GM19397 (cell line): ENCODE measurements around the gene IL9.

Source experiments
- ATAC-seq: cut with Tn5 transposase; IDR thresholded peaks from one replicate; pipeline ENCODE4 v1.9.1; 2021; ENCODE audit warnings: mild to moderate bottlenecking, moderate library complexity; ENCODE audit not compliant: unreplicated experiment

Gene IL9

DNA sequence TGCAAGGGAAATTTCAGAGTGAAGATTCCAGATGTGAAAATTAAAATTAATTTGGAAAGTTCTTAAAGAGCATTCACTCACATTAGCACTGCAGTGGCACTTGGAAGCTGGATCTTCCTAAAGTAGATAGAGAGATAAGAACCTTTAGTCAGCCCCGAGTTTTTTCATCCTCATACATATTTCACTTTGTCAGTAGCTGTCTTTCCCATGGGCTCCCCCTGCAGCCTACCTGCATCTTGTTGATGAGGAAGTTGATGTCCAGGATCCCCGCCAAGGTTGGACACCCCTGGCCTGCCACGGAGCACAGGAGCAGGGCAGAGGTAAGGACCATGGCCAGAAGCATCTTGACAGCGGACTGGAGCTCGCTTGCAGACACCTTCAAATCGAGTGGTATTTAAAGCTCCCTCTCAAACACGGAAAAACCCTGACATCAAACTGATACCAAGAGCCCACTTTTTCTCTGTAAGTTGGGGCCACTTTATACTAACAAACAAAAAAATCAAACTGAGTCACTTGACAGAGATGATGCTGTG, at the start of gene IL9:
Gene IL9 (minus strand): TSS at position 368 of the 533 bp plus-strand sequence. CDS start 25 bp downstream, at position 343.
- ATAC-seq = no peak

DNA sequence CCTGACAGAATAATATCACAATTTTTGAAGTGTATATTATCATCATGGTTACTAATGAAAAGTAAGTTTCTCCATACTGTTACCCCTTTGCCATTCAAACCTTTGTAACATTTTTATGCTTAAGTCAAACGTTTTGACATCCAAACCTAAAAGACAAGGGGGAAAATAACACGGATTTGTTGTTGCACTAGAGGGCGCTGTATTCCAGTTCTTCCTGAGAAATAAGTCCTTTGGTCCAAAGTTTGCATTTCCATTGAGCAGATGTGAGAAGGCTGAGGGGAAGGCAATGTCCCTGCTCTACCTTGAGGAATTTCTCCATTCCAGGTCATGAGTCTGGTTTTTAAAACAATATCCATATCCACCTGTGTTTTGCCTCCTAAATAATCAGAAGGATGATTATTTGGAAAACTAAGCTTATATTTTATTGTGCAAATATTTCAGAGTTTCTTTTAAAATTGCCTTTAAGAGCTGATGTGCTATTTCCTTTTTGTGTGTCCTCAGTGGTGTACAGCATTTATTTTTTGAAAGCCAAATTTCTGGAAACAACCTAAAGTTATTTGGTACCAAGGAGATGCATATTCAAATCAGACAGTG, 49.4 kb upstream of the IL9 start:
- no peak for ATAC-seq

DNA sequence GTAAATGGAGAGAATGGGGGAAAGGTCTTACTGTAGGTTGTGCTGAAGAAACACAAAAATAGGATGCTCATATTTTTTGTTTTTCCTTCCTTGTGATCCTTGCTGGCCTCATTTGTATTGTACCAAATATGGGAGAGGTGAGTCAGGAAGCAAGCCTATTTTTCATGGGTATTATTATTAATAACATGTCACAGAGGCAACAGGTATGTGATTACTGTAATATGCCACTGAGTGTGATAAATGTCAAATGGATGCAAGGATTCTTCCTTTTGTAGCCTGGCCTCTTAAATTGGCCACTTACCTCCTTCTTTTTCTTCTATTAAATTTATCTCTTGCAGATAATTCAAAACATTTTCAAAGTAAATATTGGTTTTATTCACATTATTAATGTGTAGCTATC, 48.9 kb upstream of the IL9 start:
- ATAC-seq = no peak

DNA sequence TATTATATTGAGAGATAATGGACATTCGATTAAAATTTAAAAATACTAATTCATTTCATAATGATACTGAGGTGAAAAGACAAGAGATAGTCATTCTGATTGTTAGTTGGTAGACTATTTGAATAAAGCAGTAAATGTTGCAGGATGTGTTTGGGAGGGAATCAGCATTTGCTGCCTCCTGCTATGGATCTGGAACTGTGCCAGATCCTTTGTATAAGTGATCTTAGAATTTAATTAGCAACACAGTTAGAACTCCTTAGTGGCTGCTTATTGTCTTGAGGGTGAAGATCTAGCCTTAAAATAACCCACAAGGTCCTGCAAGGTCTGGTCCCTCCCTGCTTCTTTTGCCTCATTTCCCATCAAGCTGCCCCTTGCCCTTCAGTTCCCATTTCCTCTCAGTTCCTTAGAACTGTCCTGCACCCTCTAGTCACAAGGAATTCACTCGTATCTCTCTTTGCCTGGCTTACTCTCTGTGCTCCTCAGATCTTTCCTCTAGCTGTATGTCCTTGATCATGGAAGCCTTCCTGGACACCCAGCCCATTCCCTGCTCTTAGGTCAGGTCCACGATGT, 46.6 kb upstream of the IL9 start:
- ATAC-seq = no peak

DNA sequence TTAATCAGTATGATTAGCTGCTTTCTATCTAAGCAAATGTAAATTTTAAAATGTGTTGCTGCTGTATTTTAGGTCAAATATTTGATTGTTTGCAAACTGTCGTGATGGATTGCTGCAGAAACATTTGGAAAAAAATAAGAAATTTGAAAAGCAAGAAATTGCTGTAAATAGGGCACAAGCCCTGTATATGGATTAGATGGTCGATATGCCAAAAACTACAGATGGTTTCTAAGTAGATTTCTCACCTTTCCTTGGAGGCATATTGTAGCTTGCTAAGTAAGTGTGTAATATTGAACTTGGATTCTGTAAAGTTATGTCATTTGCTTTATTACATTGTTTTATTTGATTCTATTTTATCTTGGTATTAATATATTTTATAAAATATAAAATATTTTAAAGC, 46.1 kb upstream of the IL9 start:
- no peak for ATAC-seq

DNA sequence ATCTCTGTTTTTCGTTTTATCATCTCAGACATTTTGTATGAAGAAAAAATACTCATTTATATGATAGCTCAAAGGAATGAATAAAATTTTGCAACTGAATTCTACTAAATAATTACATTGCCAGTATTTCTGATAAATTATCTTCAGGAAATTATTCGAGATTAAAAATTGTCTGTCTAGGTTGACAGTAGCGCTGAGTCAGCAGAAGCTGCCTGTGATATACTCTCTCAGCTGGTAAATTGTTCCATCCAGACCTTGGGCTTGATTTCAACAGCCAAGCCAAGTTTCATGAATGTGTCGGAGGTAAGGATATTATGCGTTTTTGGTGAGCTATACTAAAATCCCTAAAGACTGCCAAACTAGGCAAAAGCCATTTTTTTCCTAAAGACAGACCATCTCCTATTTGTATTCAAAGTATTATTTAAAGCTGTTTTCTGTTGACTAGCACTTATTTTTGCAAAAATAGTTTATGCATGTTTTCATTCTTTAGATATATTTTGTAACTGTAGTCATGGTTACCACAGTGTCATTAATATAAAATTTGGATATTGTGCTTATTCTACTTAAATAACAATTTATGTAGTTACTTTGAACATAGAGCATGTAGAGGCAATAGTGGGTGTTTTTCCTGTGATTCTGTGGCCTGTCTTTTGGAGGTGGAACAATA, 41.7 kb upstream of the IL9 start:
- no peak for ATAC-seq

DNA sequence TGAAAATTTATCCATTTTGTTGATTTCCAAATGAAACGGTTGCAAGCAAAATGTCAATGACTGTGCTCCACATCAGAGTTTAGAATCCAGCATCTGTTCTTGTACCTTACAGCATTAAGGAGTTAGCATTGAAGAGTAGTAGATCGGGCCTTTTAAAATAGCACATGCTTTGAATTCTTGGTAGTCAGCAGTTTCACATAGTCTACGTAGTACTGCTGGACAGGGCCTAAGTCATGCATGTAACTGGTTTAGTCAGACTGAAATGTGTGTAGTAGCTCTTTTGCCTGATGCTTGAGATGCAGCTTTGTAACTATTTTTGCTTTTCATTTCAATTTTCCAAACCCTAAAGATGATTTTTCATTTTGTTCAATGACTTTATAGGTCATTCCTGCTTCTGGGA, 39.3 kb upstream of the IL9 start:
- ATAC-seq = no peak

DNA sequence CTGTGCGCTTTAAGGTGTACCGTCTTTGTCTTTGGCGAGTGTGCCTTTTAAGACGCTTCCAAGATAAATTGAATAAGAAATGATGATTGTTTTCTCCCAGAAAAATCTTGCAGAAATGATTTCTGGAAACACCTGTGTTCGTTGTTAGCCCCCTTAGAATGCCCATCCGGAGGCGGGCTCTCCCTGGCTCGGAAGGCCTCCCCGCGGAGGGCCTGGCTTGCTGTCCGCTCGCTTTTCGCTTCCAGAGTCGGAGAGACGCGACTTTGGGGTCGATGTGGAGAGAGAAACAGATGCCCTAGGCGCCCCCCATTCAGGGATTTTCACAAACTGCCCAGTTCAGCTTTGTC, 35.3 kb upstream of the IL9 start:
- no peak for ATAC-seq

DNA sequence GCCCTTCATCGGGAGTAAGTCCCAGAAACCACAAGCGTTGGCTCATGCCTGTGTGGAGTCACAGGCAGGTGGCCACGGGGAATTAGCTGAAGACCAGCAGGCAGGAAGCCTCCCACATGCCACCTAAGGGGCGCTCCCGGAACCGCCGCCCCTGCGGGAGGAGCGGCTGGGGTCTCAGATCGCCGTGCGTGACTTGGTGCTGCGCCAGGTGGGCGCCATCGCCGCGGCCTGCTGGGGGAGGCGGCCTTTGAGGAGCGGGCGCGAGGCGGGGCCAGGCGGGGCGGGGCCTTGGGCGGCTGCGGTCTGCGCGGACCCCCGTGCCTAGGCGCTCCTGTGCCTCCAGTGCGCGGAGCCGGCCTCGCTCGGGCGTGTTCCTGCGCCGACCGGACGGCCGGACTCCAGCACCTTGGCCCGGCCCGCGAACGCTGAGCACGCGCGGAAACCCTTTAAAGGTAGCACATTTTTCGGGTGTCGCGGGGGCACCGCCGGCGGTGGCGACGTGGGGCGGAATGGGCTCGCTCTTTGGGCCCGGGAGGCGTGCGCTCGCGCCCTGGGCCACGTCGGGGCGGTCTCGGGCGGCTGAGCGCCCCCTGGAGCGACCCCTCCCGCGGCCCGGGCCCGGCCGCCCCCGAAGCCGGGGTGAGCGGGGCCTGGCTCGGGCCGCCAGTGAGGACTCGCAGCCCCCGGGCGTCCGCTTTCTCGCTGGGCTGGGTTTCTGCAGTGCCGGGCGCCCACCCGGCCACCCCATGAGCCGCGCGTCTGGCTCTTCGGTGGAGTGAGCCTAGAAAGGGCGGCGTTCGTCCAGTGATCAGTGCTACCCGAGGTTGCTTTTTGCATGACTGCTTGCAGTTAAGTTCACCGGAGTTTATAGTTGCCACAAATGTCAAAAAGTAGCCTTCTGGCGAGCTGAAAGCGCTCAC, 34.6 kb upstream of the IL9 start:
- no peak for ATAC-seq

DNA sequence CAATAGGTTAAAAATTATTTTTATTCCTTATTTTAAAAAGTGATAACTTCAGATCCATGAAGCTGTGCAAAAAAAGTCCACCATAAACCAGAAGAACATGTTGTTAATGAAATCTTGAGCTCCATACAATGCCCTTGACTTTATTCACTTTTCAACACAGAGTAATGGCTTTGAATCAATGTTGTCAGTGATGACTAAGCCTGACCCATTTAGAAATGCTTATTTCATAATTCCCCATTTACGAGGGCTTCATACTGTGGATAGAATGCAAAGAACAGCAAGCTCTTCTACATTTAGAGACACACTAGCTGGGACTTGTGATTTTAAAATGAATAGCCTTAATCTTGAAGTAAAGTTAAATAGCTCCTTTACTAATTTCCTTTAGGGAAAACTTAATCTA, 25.7 kb upstream of the IL9 start:
- ATAC-seq = no peak

DNA sequence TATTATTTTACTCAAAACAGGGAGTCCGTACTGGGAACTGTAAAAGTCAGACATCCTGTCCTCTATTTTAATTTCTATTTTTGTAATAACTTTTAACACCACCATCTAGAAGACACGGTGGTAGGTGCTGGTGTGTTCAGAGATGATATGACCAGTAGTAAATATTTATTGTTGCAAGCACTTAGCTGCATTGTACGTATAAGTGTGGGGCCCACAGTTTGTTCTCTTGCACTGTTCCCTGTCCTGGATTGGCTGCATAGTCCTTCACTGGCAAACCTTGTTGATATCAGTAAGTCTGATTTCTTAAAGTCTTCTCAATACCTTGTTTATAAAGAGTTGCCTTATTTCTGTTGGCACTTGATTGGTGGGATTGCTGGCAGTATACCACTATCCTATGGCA, 24.6 kb upstream of the IL9 start:
- no peak for ATAC-seq

DNA sequence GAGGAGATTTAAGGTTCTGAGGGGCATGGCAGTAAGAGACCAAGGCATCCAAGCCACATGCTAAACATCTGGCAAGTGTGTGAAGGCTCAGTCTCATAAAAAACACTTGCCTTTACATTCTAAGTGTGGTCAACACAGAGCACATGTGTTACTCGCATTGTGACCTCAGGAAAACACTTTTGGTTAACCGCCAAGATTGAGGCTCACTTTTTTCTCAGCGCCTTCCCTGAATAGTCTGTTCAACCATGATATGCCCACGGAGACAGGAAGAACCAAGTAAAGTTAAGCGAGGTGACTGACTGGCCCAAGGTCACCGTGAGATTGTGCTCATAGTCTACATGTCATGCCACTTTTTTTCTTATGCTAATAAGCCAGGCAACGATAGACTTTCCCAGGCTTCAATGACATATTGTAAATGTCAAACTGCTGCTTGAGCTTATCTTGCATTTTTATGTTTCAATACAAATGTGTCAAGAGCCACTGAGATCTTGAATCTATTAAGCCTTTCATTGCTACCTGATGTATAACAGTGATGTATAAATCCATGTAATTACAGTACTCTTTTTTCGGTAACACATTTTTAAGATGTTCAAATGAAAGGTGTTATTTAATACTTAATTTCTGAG, 21.1 kb upstream of the IL9 start:
- ATAC-seq = no peak

DNA sequence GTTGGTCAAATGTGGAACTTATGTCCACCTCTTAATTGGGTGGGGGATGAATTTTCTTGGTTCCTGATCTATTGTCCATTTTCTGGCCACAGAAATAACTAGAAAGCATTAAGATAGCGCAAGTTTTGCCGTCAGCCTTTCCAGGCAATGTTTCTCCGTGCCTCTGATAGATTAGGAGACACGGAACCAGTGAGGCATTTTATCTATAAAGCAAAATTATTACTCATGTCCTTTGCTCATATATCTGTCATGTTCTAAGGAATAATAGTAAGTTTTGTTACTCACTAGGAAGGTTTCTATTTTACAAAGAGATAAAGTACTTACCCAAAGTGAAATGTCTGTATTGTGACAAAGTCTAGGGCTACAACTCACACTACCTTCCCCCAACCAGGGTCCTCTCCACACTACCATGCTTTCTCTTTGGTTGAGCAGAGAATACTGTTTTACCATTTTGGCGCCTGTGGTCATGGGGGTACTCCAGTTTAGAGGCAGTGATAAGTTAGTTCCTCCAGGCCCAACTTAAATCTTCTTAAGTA, 19.9 kb upstream of the IL9 start:
- no peak for ATAC-seq

DNA sequence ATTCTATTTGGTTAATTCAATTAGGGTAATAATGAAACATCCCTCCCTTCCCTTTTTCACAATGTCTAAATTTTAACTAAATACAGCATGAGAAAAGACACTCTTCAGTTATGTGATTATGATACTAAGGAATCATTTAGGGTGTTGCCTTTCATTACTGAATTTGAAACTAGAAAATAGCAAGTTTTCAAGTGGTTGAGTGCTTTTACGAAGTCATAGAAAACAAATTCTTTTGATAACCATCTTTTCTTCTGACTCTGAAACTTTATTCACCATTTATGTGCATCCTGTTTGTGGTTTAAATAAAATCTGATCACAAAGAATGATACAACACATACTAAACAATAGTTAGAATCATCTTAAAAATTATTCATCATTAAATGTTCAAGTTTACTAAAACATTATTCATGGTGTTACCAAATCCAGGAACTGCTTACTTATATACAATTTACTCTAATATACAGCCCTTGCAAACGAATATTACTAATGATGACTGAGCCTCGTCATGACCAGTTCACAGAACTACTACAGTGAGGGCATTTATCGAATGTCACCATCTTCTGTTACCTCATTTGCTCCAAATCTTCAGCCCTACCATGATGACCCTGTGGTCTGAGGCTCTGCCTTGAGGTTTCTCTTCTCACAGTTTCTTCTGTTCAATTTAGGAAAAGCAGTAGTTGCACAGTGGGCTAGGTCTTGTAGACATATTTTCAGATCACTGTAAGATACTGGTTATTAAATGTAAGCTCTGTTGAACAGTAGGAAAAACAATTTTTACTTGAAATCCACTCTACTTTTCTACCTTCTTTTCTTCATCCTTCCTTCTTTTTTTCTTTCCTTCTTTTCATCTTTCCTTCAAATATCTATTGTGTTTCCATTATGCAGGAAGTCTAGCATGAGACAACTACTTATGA, 18.3 kb upstream of the IL9 start:
- no peak for ATAC-seq

DNA sequence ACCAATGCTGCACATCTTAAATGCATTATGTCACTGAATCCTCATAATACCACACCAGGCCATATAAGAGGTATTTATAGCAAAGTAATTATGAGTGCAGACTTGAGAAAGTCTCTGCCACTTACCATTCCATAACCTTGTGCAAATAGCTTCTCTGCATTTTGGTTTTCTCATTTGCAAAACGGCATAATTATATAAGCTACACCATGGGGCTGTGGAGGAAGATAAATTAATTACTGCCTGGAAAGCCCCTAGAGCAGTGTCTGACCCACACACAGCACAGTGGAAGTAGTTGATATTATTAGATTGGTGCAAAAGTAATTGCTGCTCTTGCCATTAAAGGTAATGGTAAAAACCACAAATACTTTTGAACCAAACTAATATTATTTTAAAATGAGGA, 9.5 kb upstream of the IL9 start:
- ATAC-seq = no peak

DNA sequence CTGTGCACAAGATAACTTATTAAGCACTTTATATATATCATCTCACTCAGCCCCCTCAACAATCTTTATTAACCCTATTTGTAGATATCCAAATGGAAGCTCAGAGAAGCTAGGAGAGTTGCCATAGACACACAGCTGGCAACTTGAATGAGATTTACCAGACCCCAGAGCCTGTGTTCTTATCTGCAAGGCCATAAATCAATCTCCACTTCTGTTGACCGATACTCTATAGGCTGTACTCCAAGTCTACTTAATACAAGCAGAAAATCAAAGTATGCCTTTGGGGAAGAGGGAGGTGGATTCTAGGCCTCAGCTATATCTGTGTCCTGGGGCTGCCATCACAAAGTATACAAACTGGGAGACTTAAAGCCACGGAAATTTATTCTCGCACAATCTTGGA, 6.0 kb upstream of the IL9 start:
- ATAC-seq = no peak

DNA sequence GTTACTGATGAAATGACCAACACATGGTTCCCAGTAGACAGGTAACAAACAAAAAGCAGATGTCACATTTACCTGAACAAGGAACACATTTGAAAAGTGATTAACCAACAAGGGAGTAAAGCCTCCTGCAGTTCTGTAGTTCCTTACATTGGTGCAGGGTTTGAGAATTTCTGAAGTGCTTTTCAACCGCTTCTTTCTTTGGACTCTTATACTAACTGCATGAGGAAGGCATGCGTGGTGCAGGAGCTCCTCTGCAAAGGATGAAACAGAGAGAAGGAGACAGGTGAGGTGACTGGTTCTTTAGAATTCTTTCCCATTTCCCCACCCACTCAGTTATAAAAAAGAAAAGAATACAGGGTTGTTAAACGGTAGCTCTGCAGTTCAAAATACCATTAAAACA, 4.6 kb upstream of the IL9 start:
- ATAC-seq = no peak

DNA sequence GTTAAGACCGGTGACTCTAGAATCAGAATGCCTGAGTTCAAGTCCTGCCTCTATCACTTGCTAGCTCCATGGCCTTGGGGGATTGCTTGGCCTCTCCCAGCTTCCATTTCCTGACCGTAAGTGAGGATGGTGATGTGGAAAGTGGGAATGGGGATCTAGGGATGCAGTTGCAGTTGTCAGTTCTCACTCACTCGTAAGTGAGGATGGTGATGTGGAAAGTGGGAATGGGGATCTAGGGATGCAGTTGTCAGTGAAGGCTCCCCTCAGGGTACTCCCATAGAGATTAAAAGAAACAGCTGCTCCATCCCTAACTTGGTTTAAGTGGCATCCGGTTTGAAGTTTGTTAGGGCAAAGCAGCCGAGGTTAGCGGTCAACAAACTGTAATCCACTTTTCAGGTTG, 3.0 kb upstream of the IL9 start:
- ATAC-seq = no peak

DNA sequence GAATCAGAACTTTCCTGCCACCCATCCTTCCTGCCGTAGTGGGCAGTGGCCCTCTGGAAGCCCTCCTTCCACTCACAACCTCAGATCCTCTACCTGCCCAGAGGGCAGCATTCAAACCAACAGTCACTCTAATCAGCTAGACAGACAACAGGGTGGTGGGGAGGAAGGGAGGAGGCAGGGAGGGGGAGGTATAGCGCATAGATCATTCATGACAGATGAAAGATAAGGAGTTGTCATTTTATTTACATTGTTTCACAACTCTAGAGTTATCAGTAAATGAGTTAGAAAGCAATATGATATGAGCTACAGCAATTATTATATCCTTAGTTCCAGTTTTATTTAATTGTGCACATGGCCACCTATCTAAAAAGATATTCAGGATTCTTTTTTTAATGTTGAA, 852 bp downstream of the IL9 start:
- ATAC-seq = no peak

DNA sequence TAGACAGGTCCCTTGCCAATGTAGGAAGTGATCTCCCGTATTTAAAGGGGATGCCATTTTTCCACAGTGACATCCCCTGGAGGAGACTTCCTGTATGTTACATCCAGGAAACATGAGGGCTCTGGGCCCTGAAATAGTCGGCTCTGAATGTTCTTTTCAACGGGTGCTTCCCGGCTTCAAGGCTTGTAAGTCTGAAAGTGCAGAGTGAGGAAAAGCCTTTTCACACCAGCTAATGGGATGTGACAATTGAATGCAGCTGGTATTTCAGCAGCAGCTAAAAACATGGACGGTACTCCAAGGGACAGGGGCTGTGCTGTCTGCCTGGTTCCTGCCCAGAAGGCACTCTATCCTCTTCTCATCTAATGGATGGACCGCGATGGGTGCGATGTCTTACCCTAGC, 1.4 kb downstream of the IL9 start:
- ATAC-seq = no peak
